HUES64 (cell line): ENCODE data around the gene GCNA.
"Not testable (repeated sequence)": the region's sequence is repeated elsewhere in the genome, so short reads cannot be mapped to it uniquely, and the experiment has no call there.

ENCODE experiments used
- H3K27ac ChIP-seq: 2 replicates; pipeline ENCODE4 v1.7.0; 2013; ENCODE audit warnings: low read depth, low read length, inconsistent platforms
- H3K27me3 ChIP-seq: 2 replicates; pipeline ENCODE4 v1.6.1; 2013; ENCODE audit warnings: mild to moderate bottlenecking, low read length; ENCODE audit not compliant: insufficient read depth
- H3K36me3 ChIP-seq: 2 replicates; pipeline ENCODE4 v1.6.1; 2013; ENCODE audit warnings: mild to moderate bottlenecking, low read length; ENCODE audit not compliant: insufficient read depth
- H3K4me1 ChIP-seq: 2 replicates; pipeline ENCODE4 v1.6.1; 2013; ENCODE audit warnings: mild to moderate bottlenecking, low read length, moderate library complexity; ENCODE audit not compliant: insufficient read depth
- H3K4me3 ChIP-seq: 2 replicates; pipeline ENCODE4 v1.5.1; 2013; ENCODE audit warnings: mild to moderate bottlenecking, low read length, moderate library complexity
- H3K9ac ChIP-seq: 2 replicates; pipeline ENCODE4 v1.6.1; 2013; ENCODE audit warnings: mild to moderate bottlenecking, low read depth, low read length
- H3K9me3 ChIP-seq: 2 replicates; pipeline ENCODE4 v1.6.1; 2013; ENCODE audit warnings: low read depth, low read length; ENCODE audit not compliant: insufficient read depth
- WGBS: fragments of 150-250, 120-280 bp; methylation state at CpG from one replicate; pipeline ENCODE4 v1.1.7; 2013; ENCODE audit warnings: missing lambda C conversion rate; 5-methylcytosine and 5-hydroxymethylcytosine counted together

Gene GCNA

DNA sequence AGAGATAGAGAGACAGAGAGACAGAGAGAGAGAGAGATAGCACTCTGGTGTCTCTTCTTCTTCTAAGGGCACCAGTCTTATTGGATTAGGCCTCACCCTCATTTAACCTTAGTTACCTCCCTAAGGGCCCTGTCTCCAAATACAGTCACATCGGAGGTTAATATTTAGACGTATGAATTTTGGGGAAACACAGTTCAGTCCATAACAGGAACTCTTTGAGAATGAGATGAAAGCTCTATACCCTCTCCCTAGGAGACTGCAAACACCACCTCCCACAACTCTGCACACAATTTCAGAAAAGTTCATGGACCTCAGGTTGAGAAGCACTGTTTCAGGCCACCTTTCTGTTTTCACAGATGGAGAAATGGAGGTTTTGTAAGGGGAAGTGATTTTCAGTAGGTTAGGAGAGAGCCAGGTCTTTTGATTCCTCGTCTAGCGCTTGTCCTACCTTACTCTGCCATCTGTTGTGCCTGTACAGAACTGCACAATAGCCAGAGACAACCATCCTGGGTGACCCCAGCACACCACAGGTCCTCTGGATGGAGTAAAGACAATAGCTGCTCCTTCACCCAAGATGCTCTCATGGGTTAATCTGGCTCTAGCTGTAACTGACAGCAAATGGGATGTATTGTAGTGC lies 72.2 kb downstream of the GCNA start:
- Histone ChIP-seq H3K4me1 (no peaks in the 10 kb centered on the region), H3K27ac (no peak overlapping the region), H3K4me3 (no peak overlapping the region), H3K27me3 (no peaks in the 10 kb centered on the region), H3K9me3 (no peaks in the 10 kb centered on the region), H3K36me3 (no peaks in the 10 kb centered on the region), H3K9ac (no peak overlapping the region)
- WGBS: 89% methylated on average over 4 of the region's 4 CpGs

DNA sequence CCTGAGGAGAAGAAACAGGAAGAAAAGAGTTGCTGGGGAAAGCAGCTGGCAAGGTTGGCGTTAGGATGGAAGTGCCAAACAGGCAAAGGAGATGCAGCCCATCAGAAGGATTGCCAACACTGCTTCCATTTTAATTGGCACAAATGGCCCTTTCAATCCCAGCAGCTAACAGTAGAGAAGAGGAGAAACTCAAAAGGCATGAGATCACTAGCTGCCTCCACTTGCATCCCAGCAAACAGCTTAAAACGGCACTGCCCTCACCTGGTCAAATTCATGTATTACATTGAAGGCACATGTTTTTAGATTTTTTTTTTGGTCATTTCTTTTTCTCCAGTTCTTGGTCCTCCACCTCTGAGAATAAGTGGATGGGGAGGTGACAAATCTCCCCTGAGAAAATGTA lies 74.2 kb downstream of the GCNA start:
- Histone ChIP-seq H3K36me3 (no peaks in the 10 kb centered on the region), H3K27me3 (no peaks in the 10 kb centered on the region), H3K9me3 (no peaks in the 10 kb centered on the region), H3K4me1 (no peaks in the 10 kb centered on the region), H3K27ac (no peak overlapping the region), H3K9ac (no peak overlapping the region), H3K4me3 (no peak overlapping the region)
- WGBS: 81% methylated on average over 1 of the region's 2 CpGs

DNA sequence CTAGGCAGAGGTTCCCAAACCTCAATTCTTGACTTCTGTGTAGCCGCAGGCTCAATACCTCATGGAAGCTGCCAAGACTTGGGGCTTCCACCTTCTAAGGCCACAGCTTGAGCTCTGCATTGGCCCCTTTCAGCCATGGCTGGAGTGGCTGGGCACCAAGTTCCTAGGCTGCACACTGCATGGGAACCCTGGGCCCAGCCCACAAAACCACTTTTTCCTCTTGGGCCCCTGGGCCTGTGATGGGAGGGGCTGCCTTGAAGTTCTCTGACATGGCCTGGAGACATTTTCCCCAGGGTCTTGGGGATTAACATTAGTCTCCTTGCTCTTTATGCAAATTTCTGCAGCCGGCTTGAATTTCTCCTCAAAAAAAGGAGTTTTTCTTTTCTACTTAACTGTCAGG lies 75.1 kb downstream of the GCNA start:
- 90% methylated on average over 2 of the region's 2 CpGs for WGBS
- Histone ChIP-seq H3K9ac (no peak overlapping the region), H3K4me3 (no peak overlapping the region), H3K27me3 (no peaks in the 10 kb centered on the region), H3K4me1 (no peaks in the 10 kb centered on the region), H3K27ac (no peak overlapping the region), H3K36me3 (no peaks in the 10 kb centered on the region), H3K9me3 (no peaks in the 10 kb centered on the region)

DNA sequence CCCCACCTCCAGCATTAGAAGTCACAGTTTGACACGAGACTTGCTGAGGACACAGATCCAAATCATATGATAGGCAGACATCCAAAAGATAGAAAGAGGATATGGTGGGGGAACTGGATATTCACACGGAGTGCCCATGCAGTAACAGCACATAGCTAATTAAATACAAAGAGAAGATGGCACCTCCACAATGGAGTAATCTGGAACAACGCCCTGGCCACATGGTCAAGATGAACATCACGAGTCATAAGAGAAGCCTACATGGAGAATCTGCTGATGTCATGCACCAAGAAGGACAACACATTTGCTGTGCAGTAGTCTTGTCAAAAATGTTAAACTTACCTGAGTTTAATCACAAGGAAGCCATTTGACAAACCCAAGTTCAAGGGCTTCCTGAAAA lies 79.0 kb downstream of the GCNA start:
- Histone ChIP-seq H3K27me3 (no peaks in the 10 kb centered on the region), H3K4me1 (no peaks in the 10 kb centered on the region), H3K9me3 (no peaks in the 10 kb centered on the region), H3K4me3 (no peak overlapping the region), H3K27ac (no peak overlapping the region), H3K36me3 (no peaks in the 10 kb centered on the region), H3K9ac (no peak overlapping the region)
- 74% methylated on average over 4 of the region's 4 CpGs for WGBS

DNA sequence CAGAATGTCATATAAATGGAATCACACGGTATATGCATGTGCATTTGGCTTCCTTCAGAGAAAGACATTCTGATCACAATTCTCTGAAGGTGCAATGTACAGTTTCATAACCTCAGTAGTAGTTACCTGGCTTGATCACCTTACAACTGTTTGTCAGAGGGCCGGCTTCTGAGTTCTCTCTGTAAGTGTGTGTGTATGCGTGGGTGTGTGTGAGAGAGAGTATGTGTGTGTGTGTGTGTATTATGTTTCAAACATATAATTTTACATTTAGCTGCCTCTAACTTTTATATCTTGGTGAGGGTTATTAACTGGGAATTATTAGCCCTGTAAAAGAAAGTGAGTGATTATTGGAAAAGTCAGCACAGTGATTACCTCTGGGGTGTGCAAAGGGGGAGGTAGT lies 81.1 kb downstream of the GCNA start:
- Histone ChIP-seq H3K36me3 (no peaks in the 10 kb centered on the region), H3K27me3 (no peaks in the 10 kb centered on the region), H3K4me1 (no peaks in the 10 kb centered on the region), H3K9me3 (no peaks in the 10 kb centered on the region), H3K4me3 (no peak overlapping the region), H3K27ac (no peak overlapping the region), H3K9ac (no peak overlapping the region)
- WGBS: 89% methylated on average over 1 of the region's 3 CpGs

DNA sequence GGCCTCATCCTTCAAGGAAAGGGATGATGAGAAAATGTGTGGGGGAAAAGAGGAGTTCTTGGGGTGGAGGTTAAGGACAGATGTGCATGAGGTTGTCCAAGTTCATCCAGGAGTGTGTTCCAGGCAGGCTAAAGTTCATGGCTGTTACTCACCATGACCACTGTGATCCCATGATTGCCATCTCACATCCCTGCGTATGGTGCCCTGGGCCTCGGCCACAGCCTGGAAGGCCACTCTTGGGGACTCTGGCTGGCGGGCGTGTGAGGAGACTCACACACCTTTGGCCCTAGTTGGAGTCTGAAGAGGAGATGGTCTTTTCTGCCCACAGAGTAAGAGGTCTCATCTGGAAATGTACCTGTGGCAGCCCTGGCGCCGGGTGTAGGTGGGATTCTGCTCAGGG lies 81.7 kb downstream of the GCNA start:
- Histone ChIP-seq H3K9ac (no peak overlapping the region), H3K4me1 (no peaks in the 10 kb centered on the region), H3K27ac (no peak overlapping the region), H3K9me3 (no peaks in the 10 kb centered on the region), H3K4me3 (no peak overlapping the region), H3K36me3 (no peaks in the 10 kb centered on the region), H3K27me3 (no peaks in the 10 kb centered on the region)
- 94% methylated on average over 4 of the region's 6 CpGs for WGBS

DNA sequence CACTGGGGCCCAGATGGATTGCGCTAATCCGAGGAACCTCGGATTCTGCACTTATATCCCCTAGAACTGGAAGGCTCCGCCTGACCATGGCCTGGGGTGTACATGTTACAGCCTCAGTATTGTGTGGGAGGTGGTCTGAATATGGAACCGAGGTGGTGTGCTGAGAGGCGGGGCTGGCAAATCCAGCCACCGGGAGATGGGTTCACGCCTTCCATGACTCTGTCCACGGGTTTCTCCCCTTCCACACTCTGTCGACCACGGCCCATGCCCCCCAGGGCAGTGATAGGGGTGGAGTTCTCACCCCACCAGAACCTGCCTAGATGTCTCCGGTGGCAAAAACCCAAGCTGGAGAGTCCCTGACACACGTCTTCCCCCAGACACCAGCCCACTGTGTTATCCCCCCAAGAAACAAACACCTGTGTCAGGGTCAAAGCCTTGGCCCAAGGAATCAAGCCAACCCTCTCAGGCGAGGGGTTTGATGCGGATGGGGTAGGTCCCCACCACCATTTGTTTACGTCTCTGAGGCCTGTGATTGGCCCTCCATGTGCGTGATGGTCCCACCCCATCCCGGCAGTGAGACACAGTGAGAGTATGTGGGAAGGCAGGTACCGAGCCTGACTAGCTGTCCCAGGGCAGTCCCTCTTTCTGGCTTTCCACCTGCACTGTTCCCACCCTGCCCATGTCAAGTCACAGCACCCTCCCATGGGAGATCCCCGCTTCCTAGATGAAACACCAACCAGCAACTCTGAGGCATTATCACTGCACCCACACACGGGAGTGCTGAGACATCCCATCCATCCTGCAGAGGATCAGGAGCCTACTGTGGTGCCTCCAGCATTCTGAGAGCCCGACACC lies 82.6 kb downstream of the GCNA start:
- H3K4me1 ChIP-seq: no peaks in the 10 kb centered on the region
- H3K27ac ChIP-seq: no peak overlapping the region
- no peak overlapping the region for H3K4me3 ChIP-seq
- no peaks in the 10 kb centered on the region for H3K27me3 ChIP-seq
- no peak overlapping the region for H3K9ac ChIP-seq
- no peaks in the 10 kb centered on the region for H3K36me3 ChIP-seq
- 92% methylated on average over 17 of the region's 22 CpGs for WGBS
- no peaks in the 10 kb centered on the region for H3K9me3 ChIP-seq

DNA sequence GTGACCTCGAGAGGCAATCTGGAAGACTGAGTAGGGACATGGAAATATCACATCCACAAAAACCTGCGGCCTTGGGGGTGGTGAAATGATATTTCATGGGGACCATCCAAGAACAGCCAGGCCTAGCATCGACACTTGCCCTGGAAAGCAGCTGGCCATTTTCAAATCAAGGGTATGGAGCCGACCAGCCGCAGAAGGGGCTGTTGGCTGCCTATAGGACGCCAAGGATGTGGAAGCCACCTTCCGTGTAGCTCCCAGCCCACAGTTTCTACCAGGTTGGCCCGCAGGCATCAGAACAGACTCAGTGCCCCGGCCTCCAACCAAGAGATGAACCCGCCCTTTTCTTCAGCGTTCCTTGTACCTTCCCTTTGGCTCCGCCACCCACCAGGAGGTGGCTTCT lies 83.7 kb downstream of the GCNA start:
- Histone ChIP-seq H3K9me3 (no peaks in the 10 kb centered on the region), H3K9ac (no peak overlapping the region), H3K4me1 (no peaks in the 10 kb centered on the region), H3K4me3 (no peak overlapping the region), H3K27ac (no peak overlapping the region), H3K27me3 (no peaks in the 10 kb centered on the region), H3K36me3 (no peaks in the 10 kb centered on the region)
- 84% methylated on average over 12 of the region's 12 CpGs for WGBS

DNA sequence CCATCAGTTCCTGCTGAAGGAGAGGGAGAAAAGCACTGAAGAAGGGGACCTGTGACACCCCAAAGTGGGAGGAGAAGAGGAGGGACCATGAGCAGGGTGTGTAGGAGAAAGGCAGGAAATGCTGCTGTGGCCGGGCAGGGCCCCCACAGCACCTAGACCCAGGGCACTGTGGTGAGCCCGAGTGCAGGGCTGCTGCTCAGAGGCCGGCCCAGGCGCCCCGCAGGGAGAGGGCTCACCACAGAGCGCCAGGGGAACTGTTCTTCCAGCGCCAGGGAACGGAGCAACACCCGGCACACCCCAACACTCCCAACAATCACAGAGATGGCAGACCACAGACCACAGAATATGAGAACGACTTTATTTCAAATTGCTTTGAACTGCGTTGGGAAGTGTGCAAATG lies 84.4 kb downstream of the GCNA start:
- WGBS: 95% methylated on average over 11 of the region's 11 CpGs
- not testable (repeated sequence) for H3K36me3 ChIP-seq, H3K9me3 ChIP-seq, H3K27me3 ChIP-seq, H3K4me3 ChIP-seq, H3K9ac ChIP-seq, H3K4me1 ChIP-seq, H3K27ac ChIP-seq
